NCI-H524 treated with DMSO at 0.1 percent for 48 hours (cell line): ENCODE data around the gene COL6A1.

Source experiments
- DNase-seq: peaks from one replicate; lab custom pipeline; 2025; lab: John Stamatoyannopoulos, UW

Gene COL6A1, protein sequence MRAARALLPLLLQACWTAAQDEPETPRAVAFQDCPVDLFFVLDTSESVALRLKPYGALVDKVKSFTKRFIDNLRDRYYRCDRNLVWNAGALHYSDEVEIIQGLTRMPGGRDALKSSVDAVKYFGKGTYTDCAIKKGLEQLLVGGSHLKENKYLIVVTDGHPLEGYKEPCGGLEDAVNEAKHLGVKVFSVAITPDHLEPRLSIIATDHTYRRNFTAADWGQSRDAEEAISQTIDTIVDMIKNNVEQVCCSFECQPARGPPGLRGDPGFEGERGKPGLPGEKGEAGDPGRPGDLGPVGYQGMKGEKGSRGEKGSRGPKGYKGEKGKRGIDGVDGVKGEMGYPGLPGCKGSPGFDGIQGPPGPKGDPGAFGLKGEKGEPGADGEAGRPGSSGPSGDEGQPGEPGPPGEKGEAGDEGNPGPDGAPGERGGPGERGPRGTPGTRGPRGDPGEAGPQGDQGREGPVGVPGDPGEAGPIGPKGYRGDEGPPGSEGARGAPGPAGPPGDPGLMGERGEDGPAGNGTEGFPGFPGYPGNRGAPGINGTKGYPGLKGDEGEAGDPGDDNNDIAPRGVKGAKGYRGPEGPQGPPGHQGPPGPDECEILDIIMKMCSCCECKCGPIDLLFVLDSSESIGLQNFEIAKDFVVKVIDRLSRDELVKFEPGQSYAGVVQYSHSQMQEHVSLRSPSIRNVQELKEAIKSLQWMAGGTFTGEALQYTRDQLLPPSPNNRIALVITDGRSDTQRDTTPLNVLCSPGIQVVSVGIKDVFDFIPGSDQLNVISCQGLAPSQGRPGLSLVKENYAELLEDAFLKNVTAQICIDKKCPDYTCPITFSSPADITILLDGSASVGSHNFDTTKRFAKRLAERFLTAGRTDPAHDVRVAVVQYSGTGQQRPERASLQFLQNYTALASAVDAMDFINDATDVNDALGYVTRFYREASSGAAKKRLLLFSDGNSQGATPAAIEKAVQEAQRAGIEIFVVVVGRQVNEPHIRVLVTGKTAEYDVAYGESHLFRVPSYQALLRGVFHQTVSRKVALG

GRCh38 chr21:45981151-45982091 lies at the start of gene COL6A1:
COL6A1 (plus strand) TSS chr21:45981770; CDS start chr21:45981851, 81 bp downstream.
- DNase-seq = peak; percentile 34

- no peak for DNase-seq
These were observed 48.6 kb upstream of the COL6A1 start for GRCh38 chr21:45932922-45933502.

DNA sequence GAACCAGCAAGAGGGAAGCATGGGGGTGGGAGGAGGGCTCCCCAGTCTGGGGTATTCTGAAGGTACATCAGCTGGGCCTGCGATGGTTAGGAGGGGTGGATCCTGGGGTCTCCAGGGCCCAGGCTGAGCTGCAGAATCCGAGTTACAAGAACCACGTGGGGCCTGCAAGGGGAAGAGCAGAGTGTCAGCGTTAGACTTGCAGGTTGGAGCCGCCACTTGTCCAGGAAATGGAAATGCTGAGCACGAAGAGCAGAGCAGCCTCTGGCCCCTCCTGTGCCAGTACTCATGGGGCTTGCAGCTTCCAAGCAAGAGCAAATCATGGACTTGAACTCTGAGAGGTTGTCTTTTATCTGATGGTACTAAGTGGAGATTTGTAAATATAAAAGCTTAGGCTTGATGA lies 47.5 kb upstream of the COL6A1 start:
- DNase-seq = no peak

GRCh38 chr21:45934554-45934953 lies 47.0 kb upstream of the COL6A1 start:
- DNase-seq = no peak

GRCh38 chr21:45935628-45936027 lies 45.9 kb upstream of the COL6A1 start:
- no peak for DNase-seq

DNA sequence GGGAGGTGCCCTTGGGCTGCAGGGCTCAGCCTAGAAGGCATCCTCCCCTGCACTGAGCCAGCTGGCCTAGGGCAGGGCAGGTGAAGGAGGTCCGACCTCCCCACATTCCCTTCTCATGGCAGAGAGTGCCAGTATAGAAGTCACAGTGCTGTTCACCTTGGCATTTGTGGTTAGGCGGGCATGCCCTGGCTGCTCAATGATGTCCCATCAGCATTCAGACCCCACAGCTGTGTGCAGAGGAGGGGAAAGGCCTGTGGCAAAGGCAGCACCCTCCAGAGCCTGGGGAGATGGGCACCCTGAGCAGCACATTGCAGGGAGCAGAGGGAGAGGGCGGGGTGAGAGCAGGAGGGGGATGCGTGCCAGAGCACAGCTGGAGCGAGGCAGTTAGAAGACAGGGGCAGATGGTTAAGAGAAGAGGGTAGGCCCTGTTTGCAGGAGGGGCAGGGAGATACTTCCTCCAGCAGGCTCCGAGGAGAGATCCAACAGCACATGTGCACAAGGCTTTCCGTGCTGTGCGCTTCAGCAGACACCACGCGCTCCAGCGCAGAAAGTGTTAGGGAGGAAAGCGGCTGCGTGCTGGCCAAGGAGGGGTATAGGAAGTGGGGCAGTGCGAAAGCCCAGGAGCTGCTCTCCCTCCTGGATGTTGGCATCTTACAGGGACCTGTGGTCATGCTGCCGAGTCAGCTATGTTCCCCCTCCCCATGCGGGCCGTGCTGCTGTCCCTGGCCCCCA lies 43.7 kb upstream of the COL6A1 start:
- peak; percentile 88 for DNase-seq

DNA sequence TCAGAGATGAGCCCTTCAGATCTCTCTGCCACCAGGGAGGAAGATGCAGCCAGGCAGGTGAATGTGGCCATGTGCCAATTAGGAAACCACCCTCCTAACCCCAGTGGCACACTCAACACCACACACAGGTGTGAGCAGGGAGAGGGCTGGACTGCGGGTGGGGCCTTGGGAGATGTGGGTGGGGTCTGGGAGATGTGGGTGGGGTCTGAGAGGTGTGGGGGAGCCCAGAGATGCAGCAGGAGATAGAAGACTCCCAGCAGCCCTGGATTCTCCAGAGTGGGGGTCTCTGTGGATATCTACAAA lies 43.2 kb upstream of the COL6A1 start:
- no peak for DNase-seq

GRCh38 chr21:45938811-45939520 lies 42.6 kb upstream of the COL6A1 start:
- DNase-seq = peak; percentile 23

- DNase-seq = no peak
These were observed 42.0 kb upstream of the COL6A1 start for GRCh38 chr21:45939521-45940045.

GRCh38 chr21:45940091-45940490 lies 41.5 kb upstream of the COL6A1 start:
- DNase-seq = no peak

DNA sequence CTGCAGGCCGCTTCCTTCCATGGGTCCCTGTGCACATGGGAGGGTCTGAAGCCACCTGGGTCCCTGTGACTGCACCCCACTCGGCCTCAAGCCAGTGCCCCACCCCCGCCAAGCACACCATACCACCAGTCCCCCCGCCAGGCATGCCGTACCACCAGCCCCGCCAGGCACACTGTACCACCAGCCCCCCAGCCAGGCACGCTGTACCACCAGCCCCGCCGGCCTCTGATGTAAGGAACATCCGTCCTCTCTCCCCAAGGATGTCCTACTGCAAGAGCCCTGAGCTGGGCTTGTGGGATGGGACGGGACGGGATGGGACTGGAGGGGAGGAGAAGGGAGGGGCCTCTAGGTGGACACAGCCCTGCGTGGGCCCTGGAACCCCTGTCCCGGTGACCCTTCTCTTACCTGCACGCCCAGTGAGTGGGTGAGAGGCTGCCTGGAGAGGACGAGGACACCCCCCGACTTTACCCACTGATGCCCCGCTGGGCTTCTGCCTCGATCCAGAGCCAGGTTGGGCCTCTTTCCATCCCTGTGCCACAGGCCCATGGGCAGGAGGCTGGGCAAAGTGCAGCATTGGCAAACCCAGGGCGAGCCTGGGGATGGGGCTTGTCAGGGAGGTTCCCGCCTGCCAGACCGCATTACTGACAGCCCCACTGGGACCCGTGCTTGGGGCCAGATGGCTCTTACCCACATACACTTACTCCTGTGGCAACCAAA lies 40.8 kb upstream of the COL6A1 start:
- peak; percentile 35 for DNase-seq

- no peak for DNase-seq
These were observed 40.2 kb upstream of the COL6A1 start for GRCh38 chr21:45941338-45941710.

DNA sequence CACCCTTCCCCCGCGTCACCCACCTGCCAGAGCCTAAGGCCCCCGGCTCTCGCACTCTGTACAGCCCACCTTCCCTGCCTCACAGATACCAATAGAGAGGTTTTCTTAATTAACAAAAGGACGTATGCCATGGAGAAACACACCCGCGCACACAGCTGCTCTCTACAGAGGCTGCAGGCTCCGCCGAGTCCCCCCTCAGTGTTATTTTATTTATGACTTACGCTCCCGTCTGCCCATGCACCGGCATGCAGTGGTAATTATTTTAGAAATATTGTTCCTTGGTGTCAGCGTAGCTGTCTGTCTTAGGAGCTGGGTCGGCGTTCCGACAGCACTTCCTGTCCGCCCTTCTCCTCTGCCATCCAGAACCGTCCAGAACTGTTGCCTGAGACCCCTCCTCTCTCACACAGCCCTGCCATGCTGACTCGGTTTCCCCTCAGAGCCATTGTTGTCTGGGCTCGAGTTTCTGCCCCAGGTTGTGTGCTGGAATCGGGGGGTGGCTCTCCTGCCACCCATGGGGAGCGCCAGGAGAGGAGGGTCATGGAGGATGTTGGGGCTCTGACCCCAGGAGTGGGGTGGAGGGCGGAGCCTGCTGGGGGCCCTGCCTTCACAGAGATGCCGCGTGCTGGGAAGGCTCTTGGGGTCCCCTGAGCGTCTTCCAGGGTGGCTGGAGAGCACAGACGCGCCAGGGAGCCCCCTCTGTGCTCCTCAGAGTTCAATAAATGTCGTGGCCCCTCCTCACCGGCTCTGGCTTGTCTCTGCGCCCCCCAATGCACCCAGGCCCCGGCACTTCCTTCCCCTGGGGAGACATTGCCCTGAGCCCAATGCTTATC lies 39.6 kb upstream of the COL6A1 start:
- DNase-seq = no peak

DNA sequence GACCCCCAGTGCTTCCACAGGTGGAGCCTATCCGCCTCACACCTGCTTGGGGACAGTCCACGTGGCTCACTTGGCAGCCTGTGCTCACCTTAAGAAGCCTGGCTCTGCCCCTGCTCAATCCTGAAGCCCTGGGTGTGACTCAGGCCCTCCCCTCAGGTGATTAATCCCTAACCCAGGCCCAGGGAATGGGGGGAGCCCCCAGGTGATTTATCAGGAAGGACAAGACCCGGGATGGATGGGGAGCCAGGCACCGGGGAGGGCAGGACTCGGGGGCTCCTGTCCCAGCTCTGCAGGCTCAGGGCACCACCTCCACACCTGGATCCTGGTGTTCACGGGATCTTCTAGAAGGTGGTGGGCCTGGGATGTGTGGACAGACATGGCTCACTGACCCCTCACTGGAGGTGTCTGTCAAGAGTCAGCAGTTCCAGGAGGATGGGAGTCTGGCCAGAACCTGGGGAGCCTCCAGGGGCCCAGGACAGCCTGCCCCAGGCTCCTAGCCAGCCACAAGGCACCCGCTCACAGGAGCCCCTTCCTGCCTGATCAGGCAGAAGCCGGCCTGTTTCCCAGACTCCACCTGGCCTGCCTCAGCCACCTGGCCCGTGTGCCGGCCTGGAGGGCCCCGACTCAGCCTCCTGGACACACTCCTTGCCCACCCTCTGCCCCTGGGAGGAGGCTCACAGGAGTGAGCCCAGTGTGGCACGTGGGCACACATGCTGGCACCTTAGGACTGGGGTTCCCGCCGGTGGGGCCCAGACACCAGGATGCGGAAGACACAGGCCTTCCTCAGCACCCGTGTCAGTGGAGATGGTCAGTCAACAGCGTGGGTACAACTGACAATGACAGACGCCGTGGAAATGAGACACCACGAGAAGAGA lies 38.6 kb upstream of the COL6A1 start:
- no peak for DNase-seq

- no peak for DNase-seq
These were observed 37.7 kb upstream of the COL6A1 start for GRCh38 chr21:45943630-45944540.

DNA sequence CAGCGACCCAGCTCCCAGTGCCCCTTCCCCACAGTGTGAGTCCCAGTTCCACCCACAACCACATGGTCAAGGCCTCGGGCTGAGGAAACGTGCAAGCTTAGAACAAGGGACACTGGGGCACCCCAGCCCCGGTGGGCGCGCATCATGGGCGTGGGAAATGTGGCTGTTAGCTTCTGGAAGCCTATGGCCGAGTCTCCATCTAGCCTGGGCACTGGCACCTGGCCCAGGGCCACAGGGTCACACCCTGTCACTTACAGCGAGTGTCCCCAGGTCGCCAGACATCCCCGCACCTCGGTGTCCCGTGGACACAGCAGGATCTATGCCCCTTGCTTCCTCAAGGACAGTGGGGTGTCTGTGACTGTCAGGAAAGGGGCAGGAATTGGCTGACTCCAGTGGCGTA lies 37.0 kb upstream of the COL6A1 start:
- no peak for DNase-seq
